K562 (cell line): ENCODE data around the gene PRLH. TPM values are rescaled to one million over a fixed set of nuclear protein-coding genes. Genes with fewer than 3 reads are reported as not detected.

Source experiments
- ATAC-seq: fragments of 200-7000 bp; cut with Tn5 transposase; 3 replicates; pipeline ENCODE4 v1.9.1; 2020; ENCODE audit warnings: moderate library complexity
- BruUV-seq: library from RNA; stranded (reverse); fragments of 400-500 nt; replicated peaks from 2 replicates; lab custom pipeline; 2021; lab: Mats Ljungman, UMichigan
- CTCF ChIA-PET: fragments of 300-600 bp; formaldehyde crosslinking; extraction: SDS; loops from one replicate; lab custom pipeline; 2021; ENCODE audit warnings: low intra/inter-chr PET ratio; lab: Yijun Ruan, JAX
- POLR2A ChIA-PET: fragments of 300-600, 350-650 bp; sonication (Branson Sonifier 250); formaldehyde crosslinking; extraction: SDS; loops from one replicate; lab custom pipeline; 2021; ENCODE audit warnings: antibody characterized with exemption, inconsistent platforms; lab: Yijun Ruan, JAX
- DNase-seq, 4 experiments: peaks; one replicate each; pipeline versions ENCODE4 v3.0.0 to v3.0.0-alpha.2; 2011 to 2018; ENCODE audit warnings: low spot score in 3 of 4, mixed read lengths in 3 of 4; ENCODE audit errors: extremely low read depth in 1 of 4
- FAIRE-seq: peaks from 2 replicates; lab custom pipeline; 2011; peaks lifted over from hg19 to GRCh38; lab: Jason Lieb, UNC
- H2AFZ ChIP-seq: 2 replicates; pipeline ENCODE4 v1.6.0; 2011; ENCODE audit warnings: low read depth, low read length, control low read depth, inconsistent platforms
- H3K27ac ChIP-seq: fragments of 200-600 bp; 3 replicates; pipeline ENCODE4 v1.8.0; 2011; ENCODE audit warnings: low read depth, mild to moderate bottlenecking, control low read depth, inconsistent platforms, low read length, moderate library complexity, mixed read lengths; ENCODE audit errors: extremely low read depth
- H3K27me3 ChIP-seq, 2 experiments: fragments of 300-600 bp in 1 of 2; 2 replicates in 1 of 2; 3 replicates in 1 of 2; pipeline versions ENCODE4 v1.6.0 to v1.8.0; 2011; ENCODE audit warnings: inconsistent platforms in 2 of 2, low read length in 2 of 2, mild to moderate bottlenecking in 1 of 2, mixed read lengths in 1 of 2, moderate library complexity in 1 of 2; ENCODE audit not compliant: control insufficient read depth in 2 of 2, insufficient read depth in 2 of 2
- H3K36me3 ChIP-seq: fragments of 300-600 bp; 3 replicates; pipeline ENCODE4 v1.8.0; 2011; ENCODE audit warnings: mild to moderate bottlenecking, low read length, inconsistent platforms; ENCODE audit not compliant: control insufficient read depth, insufficient read depth
- H3K4me1 ChIP-seq, 2 experiments: fragments of 200-600 bp in 1 of 2; replicated peaks in 1 of 2; 2 replicates in 1 of 2; 3 replicates in 1 of 2; pipeline versions ENCODE4 v1.5.1 to v1.8.0; 2011; ENCODE audit warnings: inconsistent platforms in 2 of 2, low read length in 2 of 2, mild to moderate bottlenecking in 1 of 2, mixed read lengths in 1 of 2, moderate library complexity in 1 of 2; ENCODE audit not compliant: control insufficient read depth in 2 of 2, insufficient read depth in 2 of 2
- H3K4me2 ChIP-seq: 2 replicates; pipeline ENCODE4 v1.6.1; 2011; ENCODE audit warnings: low read length, control low read depth, inconsistent platforms, mixed read lengths; ENCODE audit not compliant: insufficient read depth
- H3K4me3 ChIP-seq: fragments of 200-600 bp; sonication (generic), shearing (Covaris generic); 2 replicates; pipeline ENCODE4 v1.5.1; 2016; ENCODE audit warnings: control low read depth, inconsistent platforms
- H3K79me2 ChIP-seq: fragments of 200-600 bp; 3 replicates; pipeline ENCODE4 v1.8.0; 2011; ENCODE audit warnings: low read length, inconsistent platforms; ENCODE audit not compliant: control insufficient read depth, insufficient read depth
- H3K9ac ChIP-seq, 2 experiments: 2 replicates each; pipeline versions ENCODE4 v1.6.0 to v1.6.1; 2011; ENCODE audit warnings: low read depth in 2 of 2, low read length in 2 of 2, control low read depth in 1 of 2, inconsistent platforms in 1 of 2, mild to moderate bottlenecking in 1 of 2, mixed read lengths in 1 of 2; ENCODE audit not compliant: insufficient read depth in 1 of 2
- H3K9me1 ChIP-seq: one replicate; pipeline ENCODE4 v1.6.0; 2011; ENCODE audit warnings: inconsistent platforms, mild to moderate bottlenecking, low read length, moderate library complexity; ENCODE audit not compliant: control insufficient read depth, insufficient read depth
- H3K9me3 ChIP-seq: replicated peaks from 2 replicates; pipeline ENCODE4 v1.5.1; 2011; ENCODE audit warnings: low read depth, low read length, inconsistent platforms; ENCODE audit not compliant: control insufficient read depth, insufficient read depth
- H4K20me1 ChIP-seq: replicated peaks from 2 replicates; pipeline ENCODE4 v1.6.1; 2011; ENCODE audit warnings: low read length, inconsistent platforms, mixed read lengths; ENCODE audit not compliant: control insufficient read depth, insufficient read depth
- JUNB ChIP-seq: fragments of 450-650 bp; formaldehyde crosslinking; conservative IDR thresholded peaks from 2 replicates; pipeline ENCODE4 v1.4.0; 2020; ENCODE audit warnings: mild to moderate bottlenecking
- PCBP1 ChIP-seq: fragments of 200-400 bp; formaldehyde crosslinking; IDR thresholded peaks from 2 replicates; pipeline ENCODE4 v1.6.1; 2018; ENCODE audit warnings: mild to moderate bottlenecking, low read depth, low read length; ENCODE audit not compliant: poor library complexity, severe bottlenecking
- WGBS: fragments of 100-300 bp; shearing (Covaris generic); methylation state at CpG from one replicate; pipeline ENCODE4 v1.1.6; 2016; ENCODE audit warnings: low coverage, mixed read lengths; ENCODE audit not compliant: insufficient coverage; ENCODE audit errors: missing lambda C conversion rate; 5-methylcytosine and 5-hydroxymethylcytosine counted together
- in situ Hi-C: fragments of 300-500 bp; cut with MboI; formaldehyde crosslinking; loops from 4 replicates; pipeline ENCODE4 v1.15.0; 2018; ENCODE audit warnings: inconsistent platforms, mixed read lengths
- intact Hi-C: fragments of 100-400 bp; cut with micrococcal nuclease; formaldehyde crosslinking; loops from 2 replicates; pipeline ENCODE4 v1.14.2; 2022
- polyA plus RNA-seq, 8 experiments: library from polyadenylated mRNA; depleted of rRNA in 4 of 8; stranded (reverse) in 5 of 8; unstranded in 3 of 8; fragments of >200 nt; fragmentation: Nextera tagmentation in 2 of 8; fragmentation: Illumina TruSeq in 1 of 8; extraction: Ambion mirVana in 2 of 8; extraction: Trizol in 1 of 8; gene quantifications; 2 replicates each; pipeline versions ENCODE4 v1.2.1 to v1.2.3, GENCODE V29; 2011 to 2014; ENCODE audit warnings: inconsistent platforms in 1 of 8, missing spikeins in 1 of 8
- total RNA-seq, 7 experiments: library from RNA; depleted of rRNA in 6 of 7; stranded (reverse); fragments of >200 nt in 6 of 7; fragmentation: Illumina TruSeq in 2 of 7; extraction: Trizol in 2 of 7; gene quantifications; 2 replicates each; pipeline versions ENCODE4 v1.2.1 to v1.2.3, GENCODE V29; 2011 to 2021; ENCODE audit warnings: low replicate concordance in 1 of 7

The PRLH gene
- total and polyA plus RNA-seq, 9 of the 15 experiments (the other 6 are each of a cell fraction or from before 2014, with no cell fraction given) = not detected

DNA sequence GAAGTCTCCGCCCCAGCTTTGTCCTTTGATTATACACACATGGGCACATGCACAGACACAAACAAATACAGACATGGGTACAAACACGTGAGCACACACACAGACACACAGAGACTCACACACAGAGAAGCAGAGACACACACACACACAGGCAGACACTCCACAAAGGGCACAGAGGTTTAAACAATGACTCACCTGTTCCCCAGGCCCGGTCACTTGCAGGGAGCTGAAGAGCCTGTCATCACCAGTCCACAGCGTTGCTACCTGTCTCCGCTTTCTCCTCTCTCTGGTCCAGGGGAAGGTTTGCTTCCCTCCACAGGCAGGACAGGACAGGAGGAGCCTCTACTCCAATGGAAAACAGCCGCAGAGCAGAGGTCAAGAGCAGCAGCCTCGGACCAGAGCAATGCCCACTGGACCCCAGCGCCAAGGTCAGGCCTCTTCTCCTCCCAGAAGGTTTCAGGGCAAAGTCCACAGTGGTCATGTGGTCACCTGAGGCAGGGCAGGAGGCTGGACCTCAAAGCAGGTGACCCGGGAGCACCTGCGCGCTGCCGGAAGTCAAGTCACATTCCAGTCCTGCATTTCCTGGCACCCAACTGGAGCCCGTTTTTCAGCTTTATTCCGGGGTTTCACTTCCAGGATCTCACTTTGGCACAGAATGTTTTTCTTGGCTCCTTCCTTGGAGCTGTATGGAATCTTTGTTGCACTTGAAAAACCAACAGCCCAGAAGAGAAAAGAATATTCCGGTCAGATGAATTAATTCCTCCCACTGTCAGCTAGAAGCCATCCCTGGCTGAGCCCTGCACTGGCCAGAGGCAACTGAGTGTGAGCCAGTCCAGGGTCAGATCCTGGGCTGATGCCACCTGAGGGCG is 24.1 kb downstream of the PRLH start, which contains the start of gene RAB17:
Gene RAB17 (minus strand): TSS at position 463 of the 869 bp plus-strand sequence. CDS start 4,580 bp downstream, outside the sequence.
- no peak for DNase-seq
- Histone ChIP-seq H3K4me3 (no peak within 1 kb of the TSS), H3K9ac (no peak within 1 kb of the TSS), H3K27ac (no peak within 1 kb of the TSS), H3K9me1 (no peaks in the 10 kb centered on the region), H3K27me3 (peaks cover 13 to 61% of the 10 kb centered on the region in 2 experiments; a peak in 3 of 5 replicates), H3K9me3 (no peaks in the 10 kb centered on the region), H3K36me3 (no peaks in the 10 kb centered on the region), H3K4me1 (no peaks in the 10 kb centered on the region; a peak in 1 of 5 replicates), H2AFZ (0 out of 2 replicates have a peak within 1 kb of the TSS, but pooled peaks have one; percentile 9), H3K79me2 (no peaks in the 10 kb centered on the region), H4K20me1 (peaks cover 6% of the 10 kb centered on the region; the same call in 1 of the 2 replicates), H3K4me2 (no peak within 1 kb of the TSS)
- ChIA-PET POLR2A (interaction anchor here (1.0 kb wide), 1 partner anchor 10 kb away, joined by 3 read pairs; no protein-coding TSS in a partner anchor), CTCF (no interaction called here)
- WGBS = 15% methylated on average over 10 of the region's 16 CpGs
- FAIRE-seq = no peak
- no peak for TF ChIP-seq PCBP1
- TF ChIP-seq JUNB (CRISPR knock-in tag) = no peak
- ATAC-seq = no peak
- BruUV-seq = no TSS peak
- in situ Hi-C loops (no loop called here), intact Hi-C loops (no loop called here)
